HG02840 (cell line): ENCODE measurements around the gene GOLGA8B.
"Not testable (repeated sequence)": the region's sequence is repeated elsewhere in the genome, so short reads cannot be mapped to it uniquely, and the experiment has no call there.

ENCODE experiments used
- ATAC-seq: cut with Tn5 transposase; IDR thresholded peaks from one replicate; pipeline ENCODE4 v1.9.1; 2021; ENCODE audit warnings: mild to moderate bottlenecking, moderate library complexity, moderate number of reproducible peaks; ENCODE audit not compliant: unreplicated experiment, low FRiP score

The GOLGA8B gene

GRCh38 chr15:34567174-34567573, 16.3 kb downstream of the GOLGA8B start:
- not testable (repeated sequence) for ATAC-seq

- ATAC-seq = not testable (repeated sequence)
Observed at GRCh38 chr15:34564711-34565110, 18.7 kb downstream of the GOLGA8B start.

- ATAC-seq = not testable (repeated sequence)
Observed at GRCh38 chr15:34560814-34561213, 22.6 kb downstream of the GOLGA8B start.

GRCh38 chr15:34559764-34560163, 23.7 kb downstream of the GOLGA8B start:
- ATAC-seq = not testable (repeated sequence)

- ATAC-seq = not testable (repeated sequence)
Observed at GRCh38 chr15:34555162-34555561, 28.3 kb downstream of the GOLGA8B start.

- not testable (repeated sequence) for ATAC-seq
Observed at GRCh38 chr15:34554716-34555115, 28.7 kb downstream of the GOLGA8B start.

- ATAC-seq = not testable (repeated sequence)
Observed at GRCh38 chr15:34554126-34554525, 29.3 kb downstream of the GOLGA8B start.

GRCh38 chr15:34550129-34550528, 33.3 kb downstream of the GOLGA8B start:
- ATAC-seq = not testable (repeated sequence)

- ATAC-seq = peak; percentile 60
Observed at GRCh38 chr15:34549381-34549809, 34.1 kb downstream of the GOLGA8B start.

GRCh38 chr15:34543860-34544649, 39.4 kb downstream of the GOLGA8B start:
- ATAC-seq = not testable (repeated sequence)

- ATAC-seq = not testable (repeated sequence)
Observed at GRCh38 chr15:34535857-34536256, 47.6 kb downstream of the GOLGA8B start.
